Renal pelvis (tissue), 4 donors: ENCODE measurements around the gene SLC25A47. TPM values are rescaled to one million over a fixed set of nuclear protein-coding genes. Genes with fewer than 3 reads are reported as not detected.
A peak's percentile ranks its signal among the peaks of the same experiment; 100 is the strongest.
"Not testable (repeated sequence)": the region's sequence is repeated elsewhere in the genome, so short reads cannot be mapped to it uniquely, and the experiment has no call there.

ENCODE experiments used
- DNase-seq: peaks from one replicate; pipeline ENCODE4 v3.0.0-alpha.2; 2013
- polyA plus RNA-seq, 3 donors: library from polyadenylated mRNA; unstranded; fragments of 120-200 nt; gene quantifications; one replicate each; pipeline ENCODE4 v1.2.1, GENCODE V29; 2013; ENCODE audit not compliant: insufficient read length in 3 of 3

SLC25A47 gene
- polyA plus RNA-seq, 3 donors: 0.04 TPM; not detected in 2

DNA sequence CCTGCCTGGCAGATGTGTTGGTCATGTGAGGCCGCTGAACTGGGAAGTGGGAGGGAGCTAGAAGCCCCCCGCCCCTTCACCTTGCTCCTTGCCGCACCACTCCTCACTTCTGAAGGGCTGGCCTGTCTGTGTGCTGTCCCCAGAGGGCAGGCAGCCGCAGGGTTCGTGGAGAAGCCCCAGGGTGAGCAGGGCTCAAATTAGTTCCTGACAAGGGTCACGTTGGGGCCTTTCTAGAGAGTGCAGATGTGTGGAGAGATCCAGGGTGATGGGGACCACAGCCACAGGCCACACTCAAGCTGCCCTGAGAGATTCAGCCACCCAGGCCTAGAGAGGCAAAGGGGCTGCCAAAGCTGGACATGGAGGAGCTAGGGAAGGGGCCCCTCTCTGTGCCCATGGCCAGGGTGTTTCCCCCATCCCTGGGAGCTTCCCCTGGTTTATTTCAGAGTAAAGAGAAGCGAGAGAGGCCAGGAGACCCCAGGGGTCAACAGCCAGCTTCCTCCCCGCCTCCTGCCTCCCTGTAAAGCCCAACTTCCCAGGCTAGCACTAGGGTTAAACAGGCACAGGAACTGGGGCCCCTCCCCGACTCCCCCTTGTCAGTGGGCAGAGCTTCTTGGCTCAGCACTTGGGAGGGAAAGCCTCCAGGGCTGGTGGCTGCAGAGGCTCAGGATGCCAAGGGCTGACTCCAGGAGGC is 33.1 kb upstream of the SLC25A47 start:
- no peak for DNase-seq

DNA sequence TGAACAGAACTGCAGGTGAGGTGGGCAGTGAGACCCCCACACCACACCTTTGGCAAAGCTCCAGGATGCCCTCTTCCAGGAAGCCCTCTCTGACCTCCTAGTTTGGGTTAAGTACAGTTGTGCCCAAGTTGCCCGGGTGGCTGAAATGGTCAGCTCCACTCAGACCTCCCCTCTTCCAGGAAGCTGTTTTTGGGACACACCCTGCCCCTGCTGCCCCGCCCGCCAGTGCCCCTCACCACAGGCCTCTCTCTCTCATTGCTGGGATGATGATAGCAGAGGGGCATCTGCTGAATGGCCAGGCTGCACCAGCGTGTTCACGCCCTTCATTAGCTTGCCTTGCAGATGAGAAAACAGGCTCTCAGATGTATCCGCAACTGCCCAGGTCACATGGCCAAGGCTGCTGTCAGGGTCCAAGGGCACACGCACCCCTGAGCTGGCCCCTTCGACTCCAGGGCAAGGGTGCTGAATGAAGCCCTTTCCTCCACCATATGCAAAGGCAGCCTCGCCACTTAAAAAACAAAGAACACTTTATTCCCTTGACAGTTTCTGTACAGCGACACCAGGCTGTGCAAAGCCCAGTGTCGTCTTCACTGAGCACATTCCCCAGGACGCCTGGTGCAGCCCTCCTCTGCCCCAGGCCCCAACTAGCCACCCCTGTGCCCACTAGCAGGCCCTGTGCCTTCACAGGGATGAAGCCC is 32.4 kb upstream of the SLC25A47 start:
- DNase-seq: no peak

DNA sequence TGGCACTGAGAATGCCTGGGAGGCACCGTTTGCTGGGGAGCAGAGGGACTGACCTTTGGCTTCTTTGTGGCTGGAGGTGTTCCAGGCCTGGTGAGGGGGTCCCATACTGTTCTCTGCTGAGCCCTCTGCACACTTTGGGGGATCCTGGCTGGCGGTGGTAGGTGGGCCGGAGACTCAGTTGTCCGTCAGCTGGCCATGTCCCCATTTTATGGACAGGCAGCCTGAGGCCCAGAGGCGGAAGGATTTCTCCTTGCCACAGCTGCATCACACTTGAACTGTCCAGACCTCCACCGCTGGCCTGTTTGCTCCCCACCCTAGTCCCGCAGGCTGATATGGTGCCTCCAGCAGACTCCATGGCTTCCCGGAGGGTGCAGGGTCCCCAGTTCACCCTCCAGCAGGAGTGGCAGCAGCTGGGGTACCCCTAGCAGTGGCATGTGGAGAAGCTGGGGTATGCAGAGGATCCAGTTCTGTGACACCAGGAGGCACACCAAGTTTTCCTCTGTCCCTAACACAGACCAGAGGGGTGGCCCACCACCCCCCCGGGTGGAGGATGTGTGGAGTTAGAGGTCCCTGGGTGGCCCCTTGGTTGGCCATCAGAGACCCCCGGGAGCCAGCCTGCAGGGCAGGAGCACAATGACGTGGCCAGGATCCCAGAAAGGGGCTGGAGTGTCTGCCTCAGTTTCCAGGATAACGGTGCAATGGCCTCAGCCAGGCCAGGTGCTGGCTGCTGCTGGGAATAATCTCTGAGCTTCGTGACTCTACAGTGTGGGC is 31.6 kb upstream of the SLC25A47 start:
- no peak for DNase-seq

DNA sequence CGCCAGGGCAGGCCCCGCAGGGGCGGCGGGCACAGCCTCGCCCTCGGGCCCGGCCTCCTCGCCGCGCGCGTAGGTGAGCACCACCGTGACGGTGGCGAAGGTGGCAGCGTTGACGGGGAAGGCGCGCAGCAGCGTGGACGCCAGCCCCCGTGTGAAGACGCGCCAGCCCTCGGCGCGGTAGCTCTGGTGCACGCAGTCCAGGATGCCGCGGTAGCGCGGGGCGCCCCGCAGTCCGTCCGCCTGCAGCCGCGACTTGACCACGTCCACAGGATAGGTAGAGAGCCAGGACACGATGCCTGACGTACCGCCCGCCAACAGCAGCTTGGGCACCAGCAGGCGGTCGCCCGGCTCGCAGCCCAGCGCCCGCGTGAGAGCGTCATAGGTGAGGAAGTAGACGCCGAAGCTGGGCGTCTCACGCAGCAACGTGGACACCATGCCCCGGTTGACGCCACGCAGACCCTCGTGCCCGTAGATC is 30.8 kb upstream of the SLC25A47 start:
- no peak for DNase-seq

DNA sequence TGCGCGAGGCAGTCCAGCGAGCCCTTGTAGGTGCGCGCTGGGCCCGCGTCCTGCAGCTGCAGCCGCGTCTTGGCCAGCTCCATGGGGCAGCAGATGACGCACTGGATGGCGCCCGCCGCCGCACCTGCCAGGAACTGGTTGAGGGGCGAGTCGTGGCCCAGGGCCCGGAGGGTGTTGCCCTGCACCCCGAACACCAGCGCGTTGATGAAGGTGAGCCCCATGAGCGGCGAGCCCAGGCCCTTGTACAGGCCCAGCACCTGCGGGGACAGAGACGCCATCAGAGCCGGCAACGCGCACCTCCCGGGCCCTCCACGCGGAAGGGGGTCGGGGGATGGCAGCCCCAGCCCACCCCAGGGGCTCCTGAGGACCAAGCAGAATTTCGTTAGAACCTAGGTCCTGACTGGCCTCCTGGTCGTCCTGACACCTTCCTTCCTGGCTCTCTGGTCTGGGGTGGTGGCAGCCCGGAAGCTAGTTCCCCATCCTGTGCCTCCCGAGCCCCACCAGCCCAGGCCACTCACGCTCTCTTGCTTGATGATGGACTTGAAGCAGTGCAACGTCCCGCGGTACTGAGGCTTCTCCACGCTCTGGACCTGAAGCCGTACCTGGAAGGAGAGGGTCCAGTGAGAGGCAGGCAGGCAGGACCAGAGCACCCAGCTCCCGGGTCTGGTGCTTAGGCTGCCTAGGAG is 30.2 kb upstream of the SLC25A47 start:
- DNase-seq: no peak

DNA sequence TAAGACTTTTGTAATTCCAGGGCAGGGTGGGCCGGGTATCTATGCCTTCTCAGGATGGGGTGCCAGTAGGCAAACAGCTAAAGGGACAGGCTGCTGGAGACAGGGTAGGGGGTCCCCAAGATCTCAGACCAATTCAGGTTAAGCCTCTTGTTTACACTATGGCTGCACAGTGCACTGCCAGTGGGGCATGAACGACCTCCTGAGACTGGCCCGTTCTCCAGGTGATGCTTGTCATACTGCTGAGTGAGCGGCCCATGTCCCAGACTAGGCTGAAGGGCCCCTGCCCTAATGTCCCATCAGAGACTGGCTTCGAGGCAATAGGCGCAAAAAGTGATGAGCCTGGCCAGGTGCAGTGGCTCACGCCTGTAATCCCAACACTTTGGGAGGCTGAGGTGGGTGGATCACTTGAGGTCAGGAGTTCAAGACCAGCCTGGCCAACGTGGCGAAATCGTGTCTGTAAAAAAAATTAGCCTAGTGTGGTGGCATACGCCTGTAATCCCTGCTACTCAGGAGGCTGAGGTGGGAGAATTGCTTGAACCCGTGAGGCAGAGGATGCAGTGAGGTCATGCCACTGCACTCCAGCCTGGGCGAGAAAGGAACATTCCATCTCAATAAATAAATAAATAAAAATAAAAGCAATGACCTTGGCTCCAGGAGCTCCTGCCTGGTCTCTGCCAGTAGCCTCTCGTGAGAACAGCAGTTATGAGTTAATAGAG is 29.5 kb upstream of the SLC25A47 start:
- DNase-seq: no peak

DNA sequence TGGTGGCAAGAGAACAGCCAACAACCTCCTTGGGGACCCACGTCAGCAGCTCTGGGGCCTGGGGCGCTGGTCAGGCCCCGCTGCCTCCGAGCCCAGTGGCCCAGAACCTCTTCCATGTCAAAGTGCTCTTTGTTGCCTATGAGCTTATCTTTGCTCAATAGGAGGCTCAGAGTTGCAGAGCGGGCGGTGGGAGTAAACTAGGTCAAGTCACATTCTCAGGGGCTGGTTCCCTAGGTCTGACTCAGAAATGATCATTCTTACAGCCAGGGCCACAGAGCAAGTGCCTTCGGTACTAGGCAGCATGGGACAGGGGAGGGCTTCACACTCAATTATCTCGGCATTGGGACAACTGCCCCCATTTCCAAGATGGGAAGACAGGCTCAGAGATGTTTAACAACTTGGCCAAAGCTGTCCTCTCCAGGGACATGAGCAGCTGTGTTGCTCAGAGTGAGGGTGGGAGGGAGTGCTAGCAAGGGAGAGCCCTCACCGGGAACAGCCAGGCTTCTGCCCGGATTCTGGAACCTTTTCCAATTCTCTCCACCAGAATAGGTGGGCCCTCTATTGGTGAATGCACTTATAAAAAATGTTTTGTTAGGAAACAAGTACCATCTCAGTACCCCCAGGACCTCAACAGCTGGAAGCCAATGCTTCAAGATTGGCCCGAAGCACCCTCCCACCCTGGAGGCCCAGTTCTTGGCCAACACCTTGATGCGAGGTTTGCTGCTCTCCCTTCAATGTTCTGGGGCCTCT is 28.8 kb upstream of the SLC25A47 start:
- peak; percentile 42 for DNase-seq

DNA sequence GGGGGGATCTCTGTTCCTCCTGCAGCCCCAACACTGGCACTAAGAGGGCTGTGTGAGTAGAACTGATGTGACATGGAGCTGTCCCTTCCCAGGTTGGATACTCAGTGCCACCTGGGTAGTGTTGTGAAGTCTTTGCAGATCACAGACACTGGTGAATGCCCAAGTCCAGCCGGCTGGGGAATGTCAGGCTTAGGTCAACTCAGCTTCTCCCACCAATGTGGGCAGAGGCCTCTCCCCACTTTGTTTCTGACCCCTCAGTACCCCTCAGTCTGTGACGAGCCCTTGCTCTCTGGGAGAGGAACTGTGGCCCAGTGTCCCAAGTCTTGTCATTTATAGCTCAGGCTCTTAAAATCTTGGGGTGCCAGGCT is 28.2 kb upstream of the SLC25A47 start:
- no peak for DNase-seq

DNA sequence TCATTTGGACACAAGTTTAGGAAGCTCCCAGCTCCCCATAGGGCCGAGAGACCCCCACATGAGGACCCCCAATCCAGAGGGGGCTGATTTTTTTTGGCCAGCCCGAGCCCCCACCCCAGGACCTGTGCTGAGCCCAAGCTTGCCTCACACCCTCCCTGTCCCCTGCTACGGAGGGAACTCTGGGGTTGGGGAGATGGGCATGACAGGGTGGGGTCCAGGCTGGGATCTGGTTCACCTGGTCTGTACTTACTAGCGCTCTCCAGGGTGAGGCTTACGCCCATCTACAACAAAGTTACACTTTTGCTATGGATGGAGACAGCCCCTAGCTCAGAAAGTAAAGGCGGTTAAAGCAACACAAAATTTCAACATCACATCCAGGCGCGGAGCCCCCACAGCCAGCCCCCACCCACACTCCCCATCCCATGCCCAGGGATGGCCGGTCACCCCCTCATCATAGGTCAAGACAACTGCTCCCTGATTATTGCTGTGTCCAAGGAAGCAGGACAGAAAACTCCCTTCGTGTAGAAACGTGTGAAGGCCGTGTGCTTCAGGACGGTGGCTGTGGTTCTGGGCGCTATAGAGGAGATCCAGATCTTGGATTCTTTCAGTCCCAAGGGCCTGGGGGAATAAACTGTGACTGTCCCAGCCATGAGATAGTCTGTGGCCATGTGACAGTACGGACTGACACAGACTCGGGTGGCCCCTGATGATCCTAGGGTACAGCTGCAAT is 27.6 kb upstream of the SLC25A47 start:
- DNase-seq: no peak

DNA sequence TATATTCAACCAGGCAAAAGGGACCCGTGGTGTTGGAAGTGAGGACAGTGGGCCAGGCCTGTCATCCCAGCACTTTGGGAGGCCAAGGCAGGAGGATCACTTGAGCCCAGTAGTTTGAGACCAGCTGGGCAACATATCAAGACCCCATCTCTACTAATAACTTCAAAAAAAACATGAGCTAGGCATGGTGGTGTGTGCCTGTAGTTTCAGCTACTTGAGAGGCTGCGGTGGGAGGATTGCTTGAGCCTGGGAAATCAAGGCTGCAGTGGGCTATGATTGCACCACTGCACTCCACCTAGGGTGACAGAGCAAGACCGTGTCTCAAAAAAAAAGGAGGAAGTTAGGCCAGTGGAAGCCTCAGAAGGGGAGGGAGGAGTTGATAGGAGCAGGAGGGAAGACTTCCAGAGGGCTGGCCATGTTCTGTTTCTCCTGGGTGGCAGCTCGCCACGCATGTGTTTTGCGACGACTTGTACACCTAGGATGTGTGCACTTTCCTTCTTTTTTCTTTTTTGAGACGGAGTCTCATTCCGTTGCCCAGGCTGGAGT is 27.0 kb upstream of the SLC25A47 start:
- no peak for DNase-seq

DNA sequence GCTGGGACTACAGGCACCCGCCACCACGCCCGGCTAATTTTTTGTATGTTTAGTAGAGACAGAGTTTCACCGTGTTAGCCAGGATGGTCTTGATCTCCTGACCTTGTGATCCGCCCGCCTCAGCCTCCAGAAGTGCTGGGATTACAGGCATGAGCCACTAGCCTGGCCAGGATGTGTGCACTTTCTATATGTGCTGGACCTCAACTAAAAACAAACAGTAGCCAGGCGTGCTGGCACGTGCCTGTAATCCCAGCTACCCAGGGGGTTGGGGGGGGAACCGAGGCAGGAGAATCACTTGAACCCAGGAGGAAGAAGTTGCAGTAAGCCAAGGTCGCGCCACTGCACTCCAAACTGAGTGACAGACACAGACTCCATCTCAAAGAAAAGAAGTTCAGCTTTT is 26.4 kb upstream of the SLC25A47 start:
- DNase-seq: not testable (repeated sequence)

DNA sequence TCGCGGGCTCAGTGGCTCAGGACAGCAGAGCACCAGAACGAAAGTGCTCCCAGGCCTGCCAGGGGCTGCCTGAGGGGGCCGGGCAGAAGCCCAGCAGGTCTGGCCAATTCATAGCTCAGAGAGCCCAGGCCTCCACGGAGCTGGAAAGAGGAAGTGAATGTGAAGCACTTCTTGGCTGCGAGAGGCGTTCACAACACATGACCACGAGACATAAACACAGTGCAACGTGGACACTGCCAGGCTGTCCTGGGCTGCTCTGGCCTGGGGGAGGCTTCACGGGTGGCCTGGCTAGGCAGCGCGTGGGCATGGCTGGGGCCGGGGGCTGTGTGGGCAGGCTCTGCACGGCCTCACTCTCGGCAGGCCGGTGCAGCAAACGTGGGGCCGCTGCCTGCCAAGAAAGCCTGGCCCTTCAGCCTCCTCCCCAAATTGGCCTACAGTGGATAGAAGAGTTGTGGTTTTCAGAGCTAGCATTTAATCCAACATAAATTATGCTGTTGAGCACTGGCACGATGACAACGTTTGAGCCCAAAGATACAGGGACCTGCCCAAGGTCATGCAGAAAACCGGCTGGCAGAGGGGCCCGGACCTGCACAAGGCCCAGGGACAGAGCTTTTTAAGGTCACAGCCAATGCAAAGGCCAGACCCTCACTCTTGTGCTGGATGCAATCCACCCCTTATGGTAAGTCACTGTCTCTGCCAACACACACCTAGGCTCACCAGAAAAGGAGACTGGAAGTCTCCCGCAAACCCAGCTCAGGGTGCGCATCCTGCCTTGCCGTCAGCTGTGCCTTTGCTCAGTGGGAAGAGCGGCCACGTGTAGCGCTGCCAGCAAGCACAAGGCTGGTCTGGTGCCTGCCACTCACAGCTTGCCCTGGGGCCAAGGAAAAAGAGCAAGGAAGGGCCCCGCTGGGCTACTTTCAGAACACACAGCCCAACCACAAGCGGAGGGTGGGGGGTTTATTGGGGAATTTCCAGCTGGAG is 25.5 kb upstream of the SLC25A47 start:
- no peak for DNase-seq

DNA sequence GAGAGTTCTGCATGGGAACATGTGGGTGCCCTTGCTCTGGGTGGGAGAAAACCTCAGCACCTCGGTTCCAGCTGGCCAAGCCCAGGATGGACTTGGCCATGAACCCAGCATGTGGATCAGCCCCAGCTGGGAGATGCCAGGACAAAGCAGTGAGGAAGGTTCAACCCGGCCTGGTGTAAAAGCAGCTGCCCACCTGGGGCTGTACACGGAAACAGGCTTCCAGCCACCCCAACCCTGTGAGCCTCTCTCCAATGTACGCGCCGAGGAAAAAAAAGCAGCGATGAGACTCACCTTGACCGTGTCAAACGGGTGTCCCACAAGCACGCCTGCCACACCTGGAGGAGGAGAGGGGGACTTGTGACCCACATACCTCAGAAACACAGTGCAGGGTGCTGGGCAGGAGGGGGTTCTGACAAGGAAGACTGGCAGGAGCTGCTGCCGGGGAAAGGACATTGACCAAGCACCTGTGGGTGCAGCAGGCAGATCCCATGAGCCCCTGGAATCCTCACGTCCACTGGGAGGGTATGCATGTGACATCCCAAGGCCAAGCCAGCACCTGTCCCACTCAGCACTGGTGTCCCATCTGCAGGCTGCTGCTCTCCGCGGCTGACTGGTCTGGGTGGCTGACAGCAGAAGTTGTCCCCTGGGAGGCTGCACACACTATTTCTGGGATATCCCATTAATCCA is 24.4 kb upstream of the SLC25A47 start:
- no peak for DNase-seq

DNA sequence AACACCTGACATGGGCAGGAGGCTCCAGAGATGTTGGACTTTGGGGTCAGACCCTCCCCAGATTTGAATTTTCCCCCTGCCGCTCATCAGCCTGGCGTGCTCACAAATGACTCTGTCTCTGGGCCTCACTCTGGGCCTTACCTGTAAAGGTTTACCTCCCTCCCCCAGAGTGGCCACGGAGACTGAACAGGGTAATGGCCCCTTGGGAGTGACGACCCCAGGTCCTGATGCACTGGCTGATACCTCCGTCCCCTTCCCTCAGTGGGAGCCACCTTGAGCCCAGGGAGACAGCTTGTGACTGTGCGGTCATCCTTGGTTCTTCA is 23.9 kb upstream of the SLC25A47 start:
- no peak for DNase-seq

DNA sequence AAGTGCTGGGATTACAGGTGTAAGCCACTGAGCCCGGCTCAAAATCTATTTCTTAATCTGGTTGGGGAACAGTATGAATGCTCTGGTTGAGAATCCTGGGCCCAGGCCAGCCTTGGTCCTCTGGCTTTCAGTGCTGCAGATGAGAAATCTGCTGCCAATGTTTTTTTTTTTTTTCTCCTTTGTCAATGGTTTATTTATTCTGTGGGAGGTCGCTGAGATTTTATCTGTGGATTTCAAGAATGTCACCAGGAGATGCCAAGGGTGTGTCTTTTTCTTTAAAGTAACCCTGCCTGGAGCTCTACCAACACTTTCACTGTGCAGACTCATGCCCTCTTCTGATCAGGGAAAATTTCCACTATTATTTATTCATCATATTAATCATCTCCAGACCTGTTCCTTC is 20.5 kb upstream of the SLC25A47 start:
- no peak for DNase-seq

DNA sequence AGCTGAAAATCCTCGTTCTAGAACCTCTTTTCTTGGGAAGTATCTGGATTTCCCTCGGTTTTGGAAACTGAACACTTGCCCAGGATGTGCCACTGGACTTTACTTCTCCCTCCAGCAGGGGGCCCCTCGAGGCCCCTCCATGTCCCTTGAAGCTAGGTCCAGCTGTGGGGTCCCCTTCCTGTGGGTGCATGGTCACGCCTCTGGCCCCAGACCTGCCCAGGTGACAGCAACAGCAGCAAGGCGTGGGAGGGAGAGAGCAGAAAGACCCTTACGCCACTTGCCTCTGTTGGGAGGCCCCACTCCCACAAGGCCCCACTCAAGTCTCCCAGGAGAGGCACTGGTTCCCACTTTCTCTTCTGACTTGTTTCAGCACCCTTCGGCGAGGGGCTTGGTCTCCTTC is 20.0 kb upstream of the SLC25A47 start:
- DNase-seq: no peak

DNA sequence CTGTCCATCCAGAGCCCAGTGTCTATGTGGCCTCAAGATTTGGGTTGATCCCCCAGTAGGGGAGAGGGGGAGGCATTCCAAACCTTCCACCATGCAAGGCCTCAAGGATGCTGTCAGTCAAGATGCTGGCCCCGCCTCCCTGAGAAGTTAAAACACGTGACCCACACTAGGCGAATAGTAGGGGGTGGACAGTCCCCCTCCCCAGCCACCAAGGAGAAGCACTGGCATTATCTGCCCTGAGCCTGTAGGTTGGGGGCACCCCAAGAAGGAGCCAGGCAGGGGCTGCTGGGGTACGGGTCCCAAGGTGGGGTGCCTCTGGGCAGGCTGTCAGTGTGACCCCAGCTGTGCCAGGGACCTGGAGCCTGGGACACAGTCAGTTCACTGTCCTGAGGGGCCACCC is 19.2 kb upstream of the SLC25A47 start:
- DNase-seq: no peak

DNA sequence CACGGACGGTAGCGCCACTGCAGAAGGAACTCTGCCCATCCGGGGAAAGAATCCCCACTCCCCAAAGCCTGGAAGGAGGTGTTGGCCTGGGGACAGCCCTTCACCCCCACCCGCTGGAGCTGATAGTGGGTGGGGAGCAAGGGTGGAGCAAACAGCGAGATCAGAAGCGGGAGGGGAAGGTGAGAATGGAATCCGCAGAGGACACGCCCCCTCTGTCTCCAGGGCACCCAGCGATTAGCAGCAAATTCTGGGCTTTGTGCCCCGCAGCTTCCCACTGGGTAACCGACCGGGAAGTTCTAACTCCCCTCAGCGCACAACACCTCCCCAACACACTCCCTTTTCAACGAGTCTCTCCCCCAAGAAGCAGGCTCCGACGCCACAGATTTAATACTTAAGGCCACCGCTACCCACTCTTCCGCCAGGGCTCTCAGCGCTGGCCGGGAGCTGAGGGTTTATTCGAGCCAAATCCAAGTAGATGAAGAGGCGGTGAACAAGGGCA is 18.3 kb upstream of the SLC25A47 start:
- no peak for DNase-seq
